SKM-1 (cell line): ENCODE data around the gene BRI3.
A peak's percentile ranks its signal among the peaks of the same experiment; 100 is the strongest.

ENCODE experiments used
- DNase-seq: peaks from one replicate; lab custom pipeline; 2025; ENCODE audit not compliant: unreplicated experiment; lab: John Stamatoyannopoulos, UW

BRI3 gene, protein sequence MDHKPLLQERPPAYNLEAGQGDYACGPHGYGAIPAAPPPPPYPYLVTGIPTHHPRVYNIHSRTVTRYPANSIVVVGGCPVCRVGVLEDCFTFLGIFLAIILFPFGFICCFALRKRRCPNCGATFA

DNA sequence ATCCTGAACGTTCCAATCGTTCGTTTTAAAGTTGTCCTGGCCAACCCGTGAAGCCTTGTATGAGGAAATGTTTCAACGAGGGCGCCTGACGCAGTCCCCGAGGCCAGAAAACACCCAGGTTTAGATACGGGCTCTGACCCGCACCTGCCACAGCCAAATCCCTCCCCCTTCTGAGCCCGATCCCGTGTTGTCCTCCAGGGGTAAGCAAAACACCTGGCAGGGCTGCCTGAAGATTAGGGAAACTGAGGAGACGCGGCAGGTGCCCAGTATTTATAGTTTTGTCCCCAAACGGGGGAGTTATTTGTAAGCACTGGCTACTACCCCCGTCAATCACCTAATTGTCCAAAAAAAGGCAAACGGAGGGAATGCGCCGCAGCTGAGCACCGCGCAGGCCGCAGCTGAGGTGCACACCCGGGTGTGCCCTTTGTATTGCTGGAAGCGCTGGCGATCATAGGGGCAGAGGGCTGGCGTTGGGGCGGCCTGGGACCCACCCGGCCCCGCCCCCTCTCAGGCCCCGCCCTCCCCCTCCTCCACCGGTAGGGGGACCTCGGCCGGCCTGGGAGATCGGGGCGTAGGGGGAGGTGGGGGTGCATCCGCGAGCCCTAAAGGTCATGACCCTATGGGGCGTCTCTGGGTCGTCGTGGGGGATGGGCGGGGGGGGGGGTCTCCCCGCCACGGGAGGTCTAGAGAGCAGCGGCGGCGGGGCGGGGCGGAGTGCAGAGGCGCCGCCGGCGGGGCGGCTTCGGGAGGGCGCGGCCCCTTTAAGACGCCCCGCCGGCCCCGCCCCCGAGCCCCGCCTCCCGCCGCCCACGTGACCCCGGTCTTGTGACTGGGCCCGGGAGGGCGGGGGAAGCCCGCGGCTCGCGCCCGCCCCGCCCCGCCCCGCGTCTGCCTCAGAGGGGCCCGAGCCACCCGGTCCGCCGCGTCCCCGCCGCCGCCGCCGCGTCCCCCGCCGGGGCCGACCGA lies at the start of gene BRI3:
Gene BRI3 (plus strand): TSS at position 896 of the 966 bp plus-strand sequence. CDS start 110 bp downstream, outside the sequence.
- peak; percentile 55 for DNase-seq

DNA sequence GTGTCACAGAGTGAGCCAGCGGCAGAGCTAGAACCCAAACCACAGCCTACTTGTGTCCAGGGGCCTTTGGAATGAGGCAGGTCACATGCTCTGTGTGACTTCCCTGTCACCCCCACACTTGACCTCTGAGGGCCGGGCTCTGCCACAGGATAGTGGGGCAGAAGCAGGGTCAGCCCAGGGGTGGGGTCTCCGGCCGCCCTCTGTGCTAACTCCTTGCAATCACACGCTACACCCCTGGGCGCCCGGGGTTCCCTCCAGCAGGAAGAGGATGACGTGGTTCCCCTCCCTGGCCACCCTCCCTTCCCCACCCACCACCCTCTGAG lies 49.3 kb upstream of the BRI3 start:
- no peak for DNase-seq

DNA sequence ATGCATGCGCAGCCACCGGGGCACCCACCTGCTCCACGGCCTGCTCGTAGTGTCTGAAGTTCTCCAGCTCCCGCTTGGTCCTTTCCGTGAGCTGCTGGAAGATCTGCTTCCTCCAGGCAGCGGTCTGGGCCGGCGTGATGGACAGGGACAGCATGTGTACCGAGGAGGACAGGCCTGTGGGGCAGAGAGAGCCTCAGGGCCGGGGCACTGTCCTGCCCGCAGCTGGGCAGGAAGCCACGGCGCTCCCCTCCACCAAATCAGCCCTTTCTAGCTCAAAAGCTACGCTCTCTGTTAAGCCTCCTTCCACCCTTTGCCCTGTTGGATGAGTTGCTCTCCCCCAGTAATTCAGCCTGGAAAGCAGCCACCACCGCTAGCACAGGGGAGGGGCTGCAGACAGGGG lies 48.7 kb upstream of the BRI3 start:
- DNase-seq, result no peak

DNA sequence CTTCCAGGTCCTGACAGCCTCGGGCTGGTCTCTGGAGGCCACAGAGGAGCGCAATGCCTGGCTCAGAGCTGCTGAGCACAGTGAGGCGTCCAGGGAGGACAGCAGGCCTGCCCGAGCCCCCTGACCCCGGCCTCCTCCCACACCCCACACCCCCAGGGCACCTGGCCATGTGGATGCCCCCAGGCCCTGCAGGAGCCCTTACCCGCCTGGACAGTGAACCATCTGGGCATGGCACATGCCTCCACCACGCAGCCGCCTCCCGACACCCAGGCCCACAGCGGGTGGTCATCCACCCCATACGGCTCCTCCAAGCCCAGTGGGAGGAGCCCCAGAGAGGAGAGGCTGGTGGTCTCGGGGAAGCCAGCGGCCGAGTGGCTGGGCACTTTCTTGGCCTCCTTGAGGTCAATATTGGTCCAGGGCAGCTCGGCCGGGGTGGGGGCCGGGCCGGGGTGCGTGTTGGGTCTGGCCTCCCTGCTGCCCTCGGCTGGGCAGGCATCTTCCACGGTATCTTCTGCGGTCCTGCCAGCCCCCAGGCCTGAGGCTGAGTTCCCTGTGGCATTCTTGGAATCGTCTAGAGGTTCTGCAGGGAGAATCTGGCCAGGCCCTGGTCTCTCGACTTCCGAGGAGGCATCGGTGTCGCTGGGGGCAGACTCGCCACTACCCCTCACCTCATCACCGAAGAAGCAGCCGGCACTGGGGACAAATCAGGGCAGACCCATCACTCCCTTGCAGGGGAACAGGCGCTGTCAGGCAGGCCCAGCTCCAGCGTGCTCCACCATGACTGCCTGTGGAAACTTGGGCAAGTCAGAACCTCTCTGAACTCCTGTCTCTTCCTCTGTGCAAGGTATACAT lies 48.0 kb upstream of the BRI3 start:
- no peak for DNase-seq

DNA sequence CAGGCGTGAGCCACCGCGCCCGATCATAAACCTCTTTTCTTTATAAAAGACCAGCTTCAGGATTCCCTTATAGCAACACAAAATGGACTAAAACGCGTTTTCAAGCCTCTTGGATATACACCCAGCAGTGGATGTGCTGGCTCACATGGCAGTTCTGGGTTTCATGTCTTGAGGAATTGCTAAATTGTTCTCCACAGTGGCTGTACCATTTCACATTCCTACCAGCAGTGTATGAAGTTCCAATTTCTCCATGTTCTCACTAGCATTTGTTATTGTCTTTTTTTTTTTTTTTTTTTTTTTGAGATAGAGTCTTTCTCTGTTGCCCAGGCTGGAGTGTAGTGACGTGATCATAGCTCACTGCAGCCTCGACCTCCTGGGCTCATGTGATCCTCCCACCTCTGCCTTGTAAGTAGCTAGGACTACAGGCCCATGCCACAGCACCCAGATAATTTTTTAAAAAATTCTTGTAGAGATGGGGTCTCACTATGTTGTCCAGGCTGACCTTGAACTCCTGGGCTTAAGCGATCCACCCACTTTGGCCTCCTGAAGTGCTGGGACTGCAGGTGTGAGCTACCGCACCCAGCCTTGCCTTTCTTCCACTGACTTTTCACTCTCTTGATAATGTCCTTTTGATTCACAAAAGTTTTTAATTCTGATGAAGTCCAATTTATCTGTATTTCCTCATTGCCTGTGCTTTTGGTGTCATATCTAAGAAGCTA lies 46.9 kb upstream of the BRI3 start:
- no peak for DNase-seq

DNA sequence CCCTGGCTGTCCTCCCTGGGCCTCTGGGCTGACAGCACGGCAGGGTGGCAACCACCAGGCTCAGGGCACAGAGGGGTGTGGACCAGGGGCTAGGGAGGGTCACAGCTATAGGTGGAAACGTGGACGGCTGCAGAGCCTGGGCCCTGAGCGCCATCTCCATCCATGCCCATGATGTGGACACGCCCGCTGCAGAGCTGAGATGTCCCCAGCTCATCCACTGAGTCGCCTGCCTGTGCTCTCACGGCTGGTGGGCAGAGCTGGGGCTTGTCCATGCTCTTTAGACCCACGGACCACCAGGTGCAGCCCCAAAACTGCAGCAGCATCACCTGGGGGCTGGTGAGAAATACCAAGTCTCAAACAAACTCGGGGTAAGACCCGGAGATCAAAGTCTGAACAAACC lies 45.6 kb upstream of the BRI3 start:
- DNase-seq, result no peak

DNA sequence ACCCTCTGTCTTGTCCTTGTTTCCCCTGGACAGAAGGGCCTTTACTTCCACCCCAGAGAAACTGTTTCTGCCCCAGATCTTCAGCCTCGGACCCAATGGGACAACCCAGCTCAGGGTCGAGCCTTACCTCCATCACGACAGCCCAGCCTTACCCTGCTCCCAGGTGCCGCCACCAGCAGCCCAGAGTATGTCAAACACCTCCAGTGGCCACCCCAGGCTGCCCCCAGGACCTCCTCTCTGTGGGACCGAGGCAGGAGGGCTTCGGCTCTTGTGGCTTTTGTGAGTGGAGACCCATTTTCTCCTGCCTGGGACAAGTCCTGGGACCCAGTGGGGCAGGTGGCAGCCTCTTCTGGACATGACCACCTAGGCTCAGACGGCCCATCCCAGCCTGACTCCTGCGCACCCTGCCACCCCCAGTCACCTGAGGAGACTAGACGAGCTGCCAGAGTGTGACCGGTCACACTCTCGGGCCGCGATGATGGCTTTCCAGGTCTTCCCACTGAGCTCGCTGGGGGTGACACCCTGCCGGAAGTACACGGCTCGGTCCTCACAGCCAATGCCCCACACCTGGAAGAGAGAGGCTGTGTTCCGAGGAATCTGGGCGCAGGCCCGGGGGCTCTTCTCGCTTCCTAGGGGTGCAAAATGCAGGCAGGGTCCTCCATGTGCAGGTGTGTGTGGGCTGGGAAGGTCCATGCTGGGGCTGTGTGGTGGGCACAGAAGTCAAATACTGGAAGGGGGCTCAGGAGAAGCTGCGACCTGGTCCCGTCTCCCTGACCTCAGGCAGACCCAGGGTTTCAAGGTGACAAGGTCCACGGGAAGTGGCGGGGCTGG lies 44.9 kb upstream of the BRI3 start:
- no peak for DNase-seq

DNA sequence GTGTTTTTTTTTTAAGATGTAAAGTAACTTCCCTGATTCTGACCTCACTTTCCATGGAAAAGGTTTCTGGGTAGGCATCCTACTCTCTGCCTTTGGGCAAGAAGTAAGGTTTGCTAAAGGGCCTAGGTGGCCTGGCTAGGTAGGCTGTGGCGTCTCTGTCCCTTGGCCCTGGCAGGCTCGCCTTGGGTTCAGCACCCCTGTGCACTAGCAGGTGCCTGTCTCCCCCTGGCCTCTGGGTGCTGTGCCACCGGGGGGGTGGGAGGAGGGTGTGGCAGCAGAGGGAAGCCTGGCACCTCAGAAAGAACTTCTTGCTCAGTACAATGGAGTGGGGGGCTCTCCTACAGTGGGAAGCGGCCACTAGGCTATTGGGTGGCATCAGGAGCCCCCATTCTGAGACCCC lies 43.4 kb upstream of the BRI3 start:
- DNase-seq, result no peak

DNA sequence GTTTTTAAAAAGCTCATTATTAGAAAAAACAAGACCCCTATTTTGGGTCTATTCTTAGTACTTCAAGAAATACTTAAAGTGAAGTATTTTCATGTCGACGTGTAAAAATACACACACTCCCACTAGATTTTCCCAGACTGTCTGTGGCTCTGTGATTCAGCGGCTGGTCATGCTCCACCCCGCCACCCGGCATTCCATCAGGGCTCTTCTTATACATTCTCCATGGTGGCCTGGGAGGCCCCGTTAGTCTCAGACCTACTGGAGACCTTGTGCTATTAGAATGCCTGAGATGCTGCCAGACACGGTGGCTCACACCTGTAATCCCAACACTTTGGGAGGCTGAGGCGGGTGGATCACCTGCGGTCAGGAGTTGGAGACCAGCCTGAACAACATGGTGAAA lies 42.5 kb upstream of the BRI3 start:
- DNase-seq, result no peak

DNA sequence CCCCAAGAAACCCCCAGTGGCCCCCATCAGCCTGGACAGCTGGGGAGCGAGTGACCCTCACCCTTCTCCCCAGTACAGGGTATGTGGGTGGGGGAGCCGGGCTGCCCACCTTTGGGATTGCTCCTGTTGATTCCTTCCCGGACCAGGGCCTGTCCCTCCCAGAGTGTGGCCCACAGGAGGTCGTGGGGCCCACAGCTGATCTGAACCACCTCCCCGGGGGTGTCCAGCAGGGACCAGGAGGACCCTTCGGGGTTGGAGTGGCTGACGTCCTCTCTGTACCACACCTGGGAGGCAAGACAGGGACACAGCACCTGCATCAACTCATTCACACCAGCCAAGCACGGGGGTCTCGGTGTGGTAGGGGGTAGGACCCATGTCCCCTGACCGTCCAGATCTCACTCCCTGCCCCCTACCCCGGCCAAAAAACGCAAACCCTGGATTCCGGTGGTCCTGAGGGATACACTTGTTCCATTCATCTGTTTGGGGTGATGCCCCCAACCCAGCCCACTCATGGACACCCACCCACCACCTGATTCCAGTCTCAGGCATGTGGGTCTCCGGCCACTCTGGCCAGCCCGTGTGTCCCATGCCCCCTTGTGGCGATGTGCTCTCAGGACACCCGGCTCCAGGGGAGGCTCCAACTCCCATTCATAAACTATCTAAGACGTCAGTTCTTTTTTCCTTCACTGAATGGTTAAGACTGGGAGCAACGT lies 40.4 kb upstream of the BRI3 start:
- DNase-seq, result peak; percentile 8

DNA sequence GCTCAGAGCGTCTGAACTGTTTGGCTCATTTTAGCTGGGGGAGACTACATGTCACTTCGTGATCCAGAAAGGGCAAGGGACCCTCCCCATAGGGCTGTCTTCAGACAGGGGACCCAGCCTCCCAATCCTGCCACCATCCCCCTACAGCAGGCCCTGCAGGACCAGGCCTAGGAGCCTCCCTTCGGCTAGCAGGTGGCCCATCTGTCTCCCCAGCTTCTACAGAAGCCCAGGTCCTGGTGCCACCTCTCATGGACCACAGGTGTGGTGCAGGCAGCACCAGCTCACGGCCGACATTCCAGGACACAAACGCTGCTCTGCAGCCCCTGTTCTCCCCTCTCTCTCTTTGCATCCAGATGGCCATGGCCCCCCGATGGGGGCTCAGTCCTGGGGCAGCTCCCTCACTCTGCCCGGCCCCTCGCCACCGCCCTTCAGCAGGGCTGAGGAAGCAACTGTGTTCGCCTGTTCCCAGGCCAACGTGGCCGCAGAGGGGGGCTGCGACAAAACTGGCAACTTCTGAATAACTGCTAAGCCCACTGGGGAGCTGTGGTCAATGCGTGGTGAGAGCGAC lies 39.7 kb upstream of the BRI3 start:
- no peak for DNase-seq

DNA sequence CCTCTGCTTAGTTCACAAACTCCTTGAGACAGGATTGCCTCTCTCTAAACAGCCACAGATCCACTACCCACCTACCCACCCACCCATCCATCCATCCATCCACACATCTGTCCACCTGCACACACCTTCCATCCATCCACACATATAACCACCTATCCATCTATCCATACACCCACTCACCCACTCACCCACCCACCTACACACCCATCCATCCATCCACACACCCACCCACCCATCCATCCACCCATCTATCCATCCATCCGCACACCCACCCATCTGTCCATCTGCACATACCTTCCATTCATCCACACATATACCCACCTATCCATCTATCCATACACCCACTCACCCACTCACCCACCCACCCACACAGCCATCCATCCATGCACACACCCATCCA lies 39.1 kb upstream of the BRI3 start:
- DNase-seq, result no peak

DNA sequence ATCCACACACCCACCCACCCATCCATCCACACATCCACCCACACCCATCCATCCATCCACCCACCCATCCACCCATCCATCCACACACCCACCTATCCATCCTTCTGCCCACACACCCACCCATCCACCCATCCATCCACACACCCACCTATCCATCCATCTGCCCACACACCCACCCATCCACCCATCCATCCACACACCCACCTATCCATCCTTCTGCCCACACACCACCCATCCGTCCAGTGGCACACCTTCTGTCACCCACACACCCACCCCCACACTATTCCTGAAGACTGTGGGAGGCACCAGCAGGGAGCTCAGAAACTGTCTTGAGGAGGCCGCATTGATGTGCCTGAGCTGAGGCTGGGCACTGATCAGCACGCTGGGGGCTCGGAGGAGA lies 38.6 kb upstream of the BRI3 start:
- no peak for DNase-seq

DNA sequence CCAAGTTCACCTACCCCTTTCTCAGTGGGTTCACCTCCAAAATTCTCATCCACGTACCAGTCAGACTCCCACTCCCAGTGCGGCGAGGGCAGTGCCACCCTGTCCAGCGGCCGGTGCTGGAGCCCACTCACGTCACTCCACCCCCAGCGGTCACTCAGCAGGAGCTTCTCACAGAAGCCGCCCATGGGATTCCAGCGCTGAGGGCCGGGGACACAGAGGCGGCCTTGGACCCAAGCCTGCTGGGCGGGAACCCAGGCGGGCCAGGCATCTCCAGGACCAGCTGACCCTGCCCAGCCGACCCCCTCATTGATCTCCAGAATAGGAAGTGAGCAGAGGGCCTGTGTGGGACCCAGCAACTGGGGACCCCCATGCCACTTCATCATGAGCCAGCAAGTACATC lies 36.6 kb upstream of the BRI3 start:
- DNase-seq, result no peak

DNA sequence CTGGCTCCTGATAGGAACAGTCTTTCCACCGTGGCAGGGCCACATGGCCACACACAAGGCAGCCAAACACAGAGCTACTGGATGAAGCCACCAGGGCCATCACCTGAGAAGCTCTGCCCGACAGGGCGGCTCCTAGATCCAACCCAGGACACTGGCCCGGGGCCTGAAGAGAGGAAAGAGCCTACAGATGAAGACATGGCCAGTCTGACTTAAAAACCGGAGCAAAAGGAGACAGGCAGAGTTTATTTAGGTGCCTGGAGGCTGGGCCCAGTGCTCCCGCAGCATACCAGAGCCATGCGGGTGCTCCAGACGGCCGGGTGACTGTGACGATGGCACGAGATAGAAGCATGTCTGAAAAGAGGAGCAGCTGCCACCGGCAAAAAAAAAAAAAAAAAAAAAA lies 33.3 kb upstream of the BRI3 start:
- DNase-seq, result no peak

DNA sequence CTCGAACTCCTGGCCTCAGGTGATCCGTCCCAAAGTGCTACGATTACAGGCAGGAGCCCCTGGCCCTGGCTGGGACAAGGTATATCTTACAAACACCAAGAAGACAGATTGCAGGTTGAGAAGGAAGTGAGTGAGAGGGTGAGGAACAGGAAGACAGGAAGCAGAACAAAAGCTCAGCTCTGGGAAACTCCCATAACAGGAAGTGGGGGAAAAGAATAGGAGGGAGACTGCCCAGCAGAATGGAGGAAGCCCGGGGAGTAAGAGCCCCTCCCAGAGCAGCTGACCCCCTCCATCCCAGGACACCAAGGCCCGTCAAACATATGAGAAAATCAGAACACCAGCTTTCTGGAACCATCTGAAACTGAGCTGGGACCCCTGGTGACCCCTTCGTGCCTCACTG lies 32.4 kb upstream of the BRI3 start:
- peak; percentile 17 for DNase-seq

DNA sequence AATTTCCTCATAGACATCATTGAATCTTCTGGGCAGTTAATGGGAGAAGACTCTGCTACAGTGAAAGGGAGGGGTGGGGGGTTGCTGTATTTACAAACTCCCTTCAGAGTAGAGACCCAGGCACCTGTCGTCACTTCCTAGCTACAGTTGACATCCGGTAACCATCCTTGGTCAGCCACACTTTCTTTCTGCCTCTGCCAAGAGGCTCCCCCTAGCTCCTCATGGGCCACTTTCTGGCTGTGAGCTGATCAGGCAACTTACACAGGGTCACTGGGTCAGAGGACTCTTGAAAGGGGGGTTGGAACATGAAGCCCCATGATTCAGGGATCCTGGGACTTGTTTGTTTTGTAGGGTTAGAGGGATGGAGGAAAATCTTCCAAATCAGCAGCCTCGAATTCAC lies 30.7 kb upstream of the BRI3 start:
- DNase-seq, result no peak

DNA sequence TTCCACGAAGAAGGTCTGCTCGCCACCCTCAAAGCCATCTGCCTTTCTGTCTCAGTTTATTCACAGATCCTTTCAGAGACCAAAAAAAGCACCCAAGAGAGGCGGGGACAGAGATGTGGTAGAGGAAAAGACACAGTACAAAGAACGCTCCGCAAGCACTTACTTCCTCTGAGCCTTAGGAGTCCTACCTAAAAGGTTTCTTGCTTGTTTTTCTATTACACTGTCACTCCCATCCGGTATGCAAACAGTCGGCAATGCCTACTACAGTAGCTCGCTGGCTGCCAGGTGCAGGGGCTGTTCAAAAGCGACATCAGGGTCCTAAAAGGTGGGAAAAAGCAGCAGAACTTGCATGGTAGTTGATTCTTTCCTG lies 30.3 kb upstream of the BRI3 start:
- DNase-seq, result no peak

DNA sequence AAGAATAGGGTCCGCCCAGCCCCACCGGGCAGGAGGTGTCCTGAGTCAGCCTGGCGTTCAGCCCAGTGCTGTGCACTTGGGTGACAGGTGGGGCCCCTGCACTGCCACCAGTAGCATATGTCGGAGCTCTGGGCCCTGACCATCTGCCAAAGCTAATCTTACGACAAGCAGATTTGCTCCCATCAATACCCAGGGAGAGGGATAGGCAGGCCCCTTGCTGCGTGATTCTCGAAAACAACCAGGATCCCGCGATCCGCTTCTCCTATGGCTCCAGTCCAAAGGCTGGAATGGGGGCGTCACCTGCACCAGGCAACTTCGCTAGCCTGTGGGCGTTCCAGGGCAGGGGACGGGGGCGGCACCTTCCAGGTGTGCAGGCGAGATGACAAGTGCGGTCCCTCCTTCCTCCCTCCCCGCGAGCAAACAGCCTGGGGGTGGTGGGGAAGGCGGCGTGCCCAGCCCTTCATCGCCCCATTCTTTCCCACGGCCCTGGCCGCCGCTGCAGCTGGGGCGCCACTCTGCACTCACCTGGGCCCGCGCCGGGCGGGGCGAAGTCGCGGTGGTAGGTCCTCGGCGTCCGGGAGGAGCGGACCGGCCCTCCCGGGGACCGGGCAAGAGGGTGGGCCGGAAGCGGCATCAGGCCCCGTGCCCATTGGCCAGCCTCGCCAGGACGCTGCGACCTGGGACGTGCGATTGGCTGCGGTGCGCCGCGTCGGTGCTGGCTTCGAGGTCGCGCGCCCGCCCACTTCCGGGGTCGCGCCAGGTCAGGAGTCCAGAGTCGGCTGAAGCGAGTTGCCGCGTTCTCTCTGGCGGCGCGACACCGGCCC lies 29.7 kb upstream of the BRI3 start, which contains the start of gene TECPR1:
Gene TECPR1 (minus strand): TSS at position 632 of the 824 bp plus-strand sequence. CDS start 6,086 bp downstream, outside the sequence.
- DNase-seq, result peak; percentile 77
